Aortic smooth muscle cell (primary cell): ENCODE measurements around the gene MDFIC2. TPM values are rescaled to one million over a fixed set of nuclear protein-coding genes. Genes with fewer than 3 reads are reported as not detected.

Source experiments
- total RNA-seq: library from RNA; depleted of rRNA; stranded (reverse); fragments of >200 nt; gene quantifications from 2 replicates; pipeline ENCODE4 v1.2.3, GENCODE V29; 2014

The MDFIC2 gene
- not detected in 2 replicates for total RNA-seq

DNA sequence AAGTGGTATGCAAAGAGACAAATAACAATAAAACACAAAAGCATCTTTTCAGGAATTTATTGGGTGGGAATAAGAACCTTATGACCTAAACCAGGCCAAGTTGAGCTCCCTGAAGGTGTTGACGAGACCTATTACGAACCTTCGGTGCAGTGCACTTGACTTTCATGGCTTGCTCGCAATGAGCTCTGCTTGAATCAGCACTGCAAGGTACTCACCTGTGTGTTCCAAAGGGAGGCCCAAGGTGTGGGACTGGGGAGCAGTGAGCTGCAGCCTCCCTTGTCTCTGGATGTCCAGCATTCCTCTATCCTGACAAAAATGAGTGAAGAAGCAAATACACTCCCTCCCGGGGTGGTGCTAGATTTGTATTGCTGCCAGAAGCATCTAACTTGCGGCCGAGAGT is at the start of gene MDFIC2:
MDFIC2 (minus strand) TSS at position 303 of the 400 bp plus-strand sequence. CDS start 665 bp downstream, outside the sequence.

